Neural cell (in vitro differentiated cells): Measurements from ENCODE around the gene RIMS1. TPM values are rescaled to one million over a fixed set of nuclear protein-coding genes. Genes with fewer than 3 reads are reported as not detected.

Source experiments
- H2AFZ ChIP-seq: fragments of 200-600, 300-800 bp; sonication (generic), shearing (Covaris generic); 2 replicates; pipeline ENCODE4 v1.6.0; 2014; ENCODE audit warnings: low read depth, mild to moderate bottlenecking, antibody characterized with exemption, low read length, moderate library complexity
- H3F3A ChIP-seq: fragments of 200-600 bp; shearing (Covaris generic); 2 replicates; pipeline ENCODE4 v1.6.1; 2016; ENCODE audit warnings: mild to moderate bottlenecking, moderate library complexity, mixed read lengths, antibody characterized with exemption, low read length; ENCODE audit not compliant: insufficient read depth, poor library complexity, severe bottlenecking
- H3K27ac ChIP-seq: fragments of 200-600, 300-800 bp; sonication (generic), shearing (Covaris generic); 2 replicates; pipeline ENCODE4 v1.5.1; 2014; ENCODE audit warnings: mild to moderate bottlenecking, low read length, moderate library complexity
- H3K27me3 ChIP-seq: fragments of 300-800, 200-600 bp; sonication (generic), shearing (Covaris generic); 2 replicates; pipeline ENCODE4 v1.6.0; 2014; ENCODE audit warnings: mild to moderate bottlenecking, low read depth, low read length, moderate library complexity; ENCODE audit not compliant: insufficient read depth
- H3K36me3 ChIP-seq: fragments of 300-800, 200-600 bp; sonication (generic), shearing (Covaris generic); 2 replicates; pipeline ENCODE4 v1.5.1; 2014; ENCODE audit warnings: mild to moderate bottlenecking, antibody characterized with exemption, low read length, moderate library complexity; ENCODE audit not compliant: insufficient read depth
- H3K4me2 ChIP-seq: fragments of 300-800, 200-600 bp; sonication (generic), shearing (Covaris generic); 2 replicates; pipeline ENCODE4 v1.6.0; 2014; ENCODE audit warnings: mild to moderate bottlenecking, low read length
- H3K4me3 ChIP-seq: fragments of 300-800, 200-600 bp; sonication (generic), shearing (Covaris generic); 2 replicates; pipeline ENCODE4 v1.5.1; 2014; ENCODE audit warnings: mild to moderate bottlenecking, low read length, moderate library complexity
- H3K79me2 ChIP-seq: fragments of 200-600 bp; shearing (Covaris generic); replicated peaks from 2 replicates; pipeline ENCODE4 v1.6.0; 2014; ENCODE audit warnings: mild to moderate bottlenecking, low read length, moderate library complexity; ENCODE audit not compliant: insufficient read depth
- H3K9ac ChIP-seq: fragments of 300-800, 200-600 bp; sonication (generic), shearing (Covaris generic); 2 replicates; pipeline ENCODE4 v1.6.1; 2016; ENCODE audit warnings: mild to moderate bottlenecking, low read length, mixed read lengths
- H3K9me2 ChIP-seq: fragments of 200-600 bp; shearing (Covaris generic); 2 replicates; pipeline ENCODE4 v1.6.1; 2016; ENCODE audit warnings: mild to moderate bottlenecking, low read length, mixed read lengths; ENCODE audit not compliant: insufficient read depth
- H3K9me3 ChIP-seq: fragments of 200-600, 300-800 bp; sonication (generic), shearing (Covaris generic); 2 replicates; pipeline ENCODE4 v1.6.1; 2016; ENCODE audit warnings: mild to moderate bottlenecking, mixed run types, low read length, moderate library complexity, mixed read lengths
- H4K20me1 ChIP-seq: fragments of 200-600 bp; shearing (Covaris generic); 2 replicates; pipeline ENCODE4 v1.6.1; 2016; ENCODE audit warnings: mild to moderate bottlenecking, mixed run types; ENCODE audit not compliant: insufficient read depth
- EP300 ChIP-seq: fragments of 450-650 bp; conservative IDR thresholded peaks from 2 replicates; pipeline ENCODE4 v1.6.1; 2014; ENCODE audit warnings: antibody characterized with exemption, mild to moderate bottlenecking, moderate library complexity; ENCODE audit not compliant: poor library complexity, severe bottlenecking
- EZH2 ChIP-seq: fragments of 200-600, 300-800 bp; shearing (Covaris generic), sonication (generic); IDR thresholded peaks from 2 replicates; pipeline ENCODE4 v1.6.1; 2014; ENCODE audit warnings: antibody characterized with exemption, low read length, borderline replicate concordance, mild to moderate bottlenecking; ENCODE audit not compliant: insufficient read depth, poor library complexity, severe bottlenecking
- MXI1 ChIP-seq: fragments of 450-650 bp; conservative IDR thresholded peaks from 2 replicates; pipeline ENCODE4 v1.6.1; 2014; ENCODE audit warnings: antibody characterized with exemption, mild to moderate bottlenecking; ENCODE audit not compliant: poor library complexity, severe bottlenecking
- POLR2AphosphoS5 ChIP-seq: IDR thresholded peaks from 2 replicates; pipeline ENCODE4 v1.6.1; 2012
- RAD21 ChIP-seq: fragments of 450-650 bp; conservative IDR thresholded peaks from 2 replicates; pipeline ENCODE4 v1.6.1; 2014; ENCODE audit warnings: antibody characterized with exemption, mild to moderate bottlenecking, moderate library complexity
- SMC3 ChIP-seq: fragments of 450-650 bp; conservative IDR thresholded peaks from 2 replicates; pipeline ENCODE4 v1.6.1; 2014; ENCODE audit warnings: antibody characterized with exemption, mild to moderate bottlenecking, moderate library complexity; ENCODE audit not compliant: poor library complexity
- TAF1 ChIP-seq: IDR thresholded peaks from 2 replicates; pipeline ENCODE4 v1.6.1; 2012; ENCODE audit warnings: low read depth
- polyA plus RNA-seq: library from polyadenylated mRNA; depleted of rRNA; stranded (reverse); fragments of >200 nt; gene quantifications from 2 replicates; pipeline ENCODE4 v1.2.3, GENCODE V29; 2014
- TF ChIP-seq, protein P1 (sequence below): fragments of 450-650 bp; IDR thresholded peaks from 2 replicates; pipeline ENCODE4 v1.5.1; 2014; ENCODE audit warnings: antibody characterized with exemption, mild to moderate bottlenecking, moderate library complexity; ENCODE audit not compliant: poor library complexity, severe bottlenecking
- TF ChIP-seq, protein P2 (sequence below): IDR thresholded peaks from 2 replicates; pipeline ENCODE4 v1.6.1; 2012; ENCODE audit warnings: borderline replicate concordance

RIMS1 gene
- polyA plus RNA-seq, 1 donor from 2014 or later: 17.8 TPM

DNA sequence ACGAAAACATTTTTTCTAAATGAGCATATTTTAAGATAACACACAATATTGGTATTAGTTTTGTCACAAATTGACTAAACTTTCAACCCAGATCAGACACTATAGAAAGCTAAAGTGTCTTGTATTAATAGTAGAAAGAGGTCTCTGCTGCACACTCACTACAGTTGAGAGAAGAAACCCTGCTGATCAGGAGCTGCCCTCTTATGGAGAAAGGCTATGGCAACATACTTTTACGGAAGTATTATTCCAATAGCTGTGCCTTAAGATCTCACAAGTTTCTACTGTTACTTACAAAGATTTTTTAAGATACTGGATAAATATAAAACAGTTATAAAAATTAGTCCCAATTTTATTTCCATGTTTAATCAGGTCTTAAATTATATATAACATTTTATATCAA lies 155.7 kb downstream of the RIMS1 start:
- Histone ChIP-seq H4K20me1 (no peaks in the 10 kb centered on the region), H3K9ac (no peak overlapping the region), H2AFZ (no peak overlapping the region), H3K36me3 (no peaks in the 10 kb centered on the region), H3K27me3 (no peaks in the 10 kb centered on the region), H3F3A (no peaks in the 10 kb centered on the region), H3K9me3 (no peaks in the 10 kb centered on the region), H3K4me2 (no peak overlapping the region), H3K79me2 (no peaks in the 10 kb centered on the region), H3K27ac (no peak overlapping the region), H3K9me2 (no peaks in the 10 kb centered on the region), H3K4me3 (no peak overlapping the region)
- TF ChIP-seq, protein P1, sequence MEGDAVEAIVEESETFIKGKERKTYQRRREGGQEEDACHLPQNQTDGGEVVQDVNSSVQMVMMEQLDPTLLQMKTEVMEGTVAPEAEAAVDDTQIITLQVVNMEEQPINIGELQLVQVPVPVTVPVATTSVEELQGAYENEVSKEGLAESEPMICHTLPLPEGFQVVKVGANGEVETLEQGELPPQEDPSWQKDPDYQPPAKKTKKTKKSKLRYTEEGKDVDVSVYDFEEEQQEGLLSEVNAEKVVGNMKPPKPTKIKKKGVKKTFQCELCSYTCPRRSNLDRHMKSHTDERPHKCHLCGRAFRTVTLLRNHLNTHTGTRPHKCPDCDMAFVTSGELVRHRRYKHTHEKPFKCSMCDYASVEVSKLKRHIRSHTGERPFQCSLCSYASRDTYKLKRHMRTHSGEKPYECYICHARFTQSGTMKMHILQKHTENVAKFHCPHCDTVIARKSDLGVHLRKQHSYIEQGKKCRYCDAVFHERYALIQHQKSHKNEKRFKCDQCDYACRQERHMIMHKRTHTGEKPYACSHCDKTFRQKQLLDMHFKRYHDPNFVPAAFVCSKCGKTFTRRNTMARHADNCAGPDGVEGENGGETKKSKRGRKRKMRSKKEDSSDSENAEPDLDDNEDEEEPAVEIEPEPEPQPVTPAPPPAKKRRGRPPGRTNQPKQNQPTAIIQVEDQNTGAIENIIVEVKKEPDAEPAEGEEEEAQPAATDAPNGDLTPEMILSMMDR: peak; percentile 28
- TF ChIP-seq EZH2 (no peak), RAD21 (peak; percentile 33)

DNA sequence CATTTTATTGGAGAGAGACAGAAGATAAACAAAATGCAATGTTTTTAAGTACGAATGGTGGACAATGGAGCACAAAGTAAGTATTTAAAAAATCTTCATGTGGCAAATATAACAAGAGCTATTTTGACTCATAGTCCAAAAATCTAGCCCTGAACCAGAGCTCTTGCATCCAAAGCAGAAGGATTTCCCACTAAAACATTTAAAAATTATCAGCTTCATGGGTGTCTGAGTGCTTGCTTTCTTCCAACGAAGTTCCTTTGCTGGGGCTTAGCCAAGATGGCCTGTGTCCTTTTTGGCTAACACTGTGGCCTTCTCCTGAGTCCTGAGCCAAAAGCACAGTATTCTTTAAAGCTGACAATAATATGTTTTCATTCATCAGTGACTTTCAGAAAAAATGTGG lies 161.7 kb downstream of the RIMS1 start:
- Histone ChIP-seq H2AFZ (no peak overlapping the region), H3K4me3 (no peak overlapping the region), H3K27ac (no peak overlapping the region), H3F3A (no peaks in the 10 kb centered on the region), H4K20me1 (no peaks in the 10 kb centered on the region), H3K9ac (no peak overlapping the region), H3K9me2 (no peaks in the 10 kb centered on the region), H3K79me2 (no peaks in the 10 kb centered on the region), H3K27me3 (no peaks in the 10 kb centered on the region), H3K9me3 (no peaks in the 10 kb centered on the region), H3K4me2 (no peak overlapping the region), H3K36me3 (no peaks in the 10 kb centered on the region)
- TF ChIP-seq POLR2AphosphoS5 (no peak), MXI1 (no peak), TAF1 (no peak), RAD21 (no peak), SMC3 (no peak), EZH2 (no peak), EP300 (no peak)
- TF ChIP-seq, protein P1: no peak
- TF ChIP-seq, protein P2, sequence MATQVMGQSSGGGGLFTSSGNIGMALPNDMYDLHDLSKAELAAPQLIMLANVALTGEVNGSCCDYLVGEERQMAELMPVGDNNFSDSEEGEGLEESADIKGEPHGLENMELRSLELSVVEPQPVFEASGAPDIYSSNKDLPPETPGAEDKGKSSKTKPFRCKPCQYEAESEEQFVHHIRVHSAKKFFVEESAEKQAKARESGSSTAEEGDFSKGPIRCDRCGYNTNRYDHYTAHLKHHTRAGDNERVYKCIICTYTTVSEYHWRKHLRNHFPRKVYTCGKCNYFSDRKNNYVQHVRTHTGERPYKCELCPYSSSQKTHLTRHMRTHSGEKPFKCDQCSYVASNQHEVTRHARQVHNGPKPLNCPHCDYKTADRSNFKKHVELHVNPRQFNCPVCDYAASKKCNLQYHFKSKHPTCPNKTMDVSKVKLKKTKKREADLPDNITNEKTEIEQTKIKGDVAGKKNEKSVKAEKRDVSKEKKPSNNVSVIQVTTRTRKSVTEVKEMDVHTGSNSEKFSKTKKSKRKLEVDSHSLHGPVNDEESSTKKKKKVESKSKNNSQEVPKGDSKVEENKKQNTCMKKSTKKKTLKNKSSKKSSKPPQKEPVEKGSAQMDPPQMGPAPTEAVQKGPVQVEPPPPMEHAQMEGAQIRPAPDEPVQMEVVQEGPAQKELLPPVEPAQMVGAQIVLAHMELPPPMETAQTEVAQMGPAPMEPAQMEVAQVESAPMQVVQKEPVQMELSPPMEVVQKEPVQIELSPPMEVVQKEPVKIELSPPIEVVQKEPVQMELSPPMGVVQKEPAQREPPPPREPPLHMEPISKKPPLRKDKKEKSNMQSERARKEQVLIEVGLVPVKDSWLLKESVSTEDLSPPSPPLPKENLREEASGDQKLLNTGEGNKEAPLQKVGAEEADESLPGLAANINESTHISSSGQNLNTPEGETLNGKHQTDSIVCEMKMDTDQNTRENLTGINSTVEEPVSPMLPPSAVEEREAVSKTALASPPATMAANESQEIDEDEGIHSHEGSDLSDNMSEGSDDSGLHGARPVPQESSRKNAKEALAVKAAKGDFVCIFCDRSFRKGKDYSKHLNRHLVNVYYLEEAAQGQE: no peak
